Activated CD8-positive, alpha-beta memory T cell treated with anti-CD3 and anti-CD28 coated beads, Interleukin-2, amount 50 U/mL, for 24 hours (primary cell): ENCODE measurements around the gene C14orf132.
A peak's percentile ranks its signal among the peaks of the same experiment; 100 is the strongest.

Experiments
- DNase-seq: peaks from one replicate; pipeline ENCODE4 v3.0.0-alpha.2; 2020; ENCODE audit errors: extremely low read depth

Gene C14orf132

DNA sequence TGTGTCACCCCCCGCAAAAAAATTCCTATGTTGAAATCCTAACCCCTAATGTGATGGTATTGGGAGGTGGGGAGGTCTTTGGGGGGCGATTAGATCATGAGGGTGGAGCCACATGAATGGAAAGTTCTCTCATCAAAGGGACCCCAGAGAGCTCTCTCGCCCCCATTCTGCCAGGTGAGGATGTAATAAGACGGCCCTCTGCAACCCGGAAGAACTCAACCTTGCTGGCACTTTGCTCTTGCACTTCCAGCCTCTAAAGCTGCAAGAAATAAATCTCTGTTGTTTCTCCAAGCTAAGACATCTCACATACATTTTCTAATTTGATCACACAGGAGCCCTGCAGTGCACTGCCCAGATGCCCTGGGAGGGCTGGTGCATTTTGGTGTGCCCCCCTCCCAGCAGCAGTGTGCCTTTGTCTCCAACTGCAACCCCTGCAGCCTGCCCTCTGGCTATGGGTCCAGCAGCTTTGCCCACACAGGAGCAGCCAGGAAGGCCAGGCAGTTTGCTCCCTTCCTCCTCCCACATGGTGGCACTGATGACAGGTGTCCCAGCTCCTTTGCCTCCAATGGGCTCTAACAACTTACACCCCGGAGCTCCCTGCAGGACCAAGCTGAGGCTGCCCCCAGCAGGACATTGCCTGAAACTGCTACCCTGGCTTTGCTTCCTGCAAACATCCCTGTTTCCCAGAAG is 59.3 kb downstream of the C14orf132 start:
- no peak for DNase-seq

DNA sequence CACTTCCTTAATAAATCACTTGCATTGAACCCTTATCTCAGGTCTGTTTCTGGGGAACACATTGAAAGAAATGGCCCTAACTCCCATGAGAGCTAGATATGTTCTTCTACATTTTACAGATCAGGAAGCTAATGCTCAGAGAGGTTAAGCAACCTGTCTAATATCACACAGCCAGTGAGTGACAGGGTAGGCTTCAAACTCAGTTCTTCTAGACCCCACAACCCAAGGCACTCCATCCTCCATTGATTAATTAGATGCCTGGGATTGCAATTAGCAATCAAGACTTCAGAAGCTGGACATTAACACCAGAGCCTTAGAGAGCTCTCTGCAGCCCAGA is 59.8 kb downstream of the C14orf132 start:
- no peak for DNase-seq

DNA sequence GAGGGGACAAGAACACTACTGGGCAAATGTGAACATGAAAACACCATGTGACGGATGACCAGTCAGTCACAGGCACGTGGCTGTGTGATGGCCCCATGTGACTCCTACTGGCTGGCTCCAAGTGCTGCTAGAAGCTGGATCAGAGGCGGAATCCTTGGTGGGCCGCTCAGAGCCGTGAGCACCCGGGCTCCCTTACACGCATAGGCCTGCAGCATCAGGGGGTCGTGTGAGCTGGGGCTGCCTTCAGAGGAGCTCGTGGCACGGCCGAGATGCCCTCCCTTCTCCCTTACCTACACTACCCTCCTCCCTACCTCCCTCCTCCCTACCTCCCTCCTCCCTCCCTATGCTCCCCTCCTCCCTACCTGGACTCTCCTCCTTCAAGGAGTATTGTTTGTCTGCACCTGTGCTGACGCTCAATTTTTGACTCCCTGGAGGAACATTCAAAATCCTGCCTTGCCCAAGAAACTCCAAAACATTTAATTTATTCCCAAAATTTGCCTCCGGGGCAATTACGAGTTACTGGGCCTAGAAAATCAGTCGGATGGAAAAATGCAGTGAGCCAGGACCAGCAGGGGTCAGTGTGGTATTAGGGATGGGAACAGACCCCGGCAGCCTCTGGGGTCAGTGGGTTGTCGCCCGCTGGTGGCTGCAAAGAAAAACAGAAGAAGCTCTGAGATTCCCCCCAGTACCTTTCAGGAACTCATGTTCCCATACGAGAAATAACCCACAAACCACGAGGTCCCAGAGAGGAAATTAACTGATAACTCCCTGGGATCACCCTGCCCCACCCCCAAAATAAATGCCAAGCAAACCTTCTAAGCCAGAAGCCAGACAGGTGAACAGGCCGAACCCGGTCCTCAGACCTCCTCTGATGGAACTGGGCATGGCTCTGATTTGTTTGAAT is 61.3 kb downstream of the C14orf132 start:
- peak; percentile 9 for DNase-seq

DNA sequence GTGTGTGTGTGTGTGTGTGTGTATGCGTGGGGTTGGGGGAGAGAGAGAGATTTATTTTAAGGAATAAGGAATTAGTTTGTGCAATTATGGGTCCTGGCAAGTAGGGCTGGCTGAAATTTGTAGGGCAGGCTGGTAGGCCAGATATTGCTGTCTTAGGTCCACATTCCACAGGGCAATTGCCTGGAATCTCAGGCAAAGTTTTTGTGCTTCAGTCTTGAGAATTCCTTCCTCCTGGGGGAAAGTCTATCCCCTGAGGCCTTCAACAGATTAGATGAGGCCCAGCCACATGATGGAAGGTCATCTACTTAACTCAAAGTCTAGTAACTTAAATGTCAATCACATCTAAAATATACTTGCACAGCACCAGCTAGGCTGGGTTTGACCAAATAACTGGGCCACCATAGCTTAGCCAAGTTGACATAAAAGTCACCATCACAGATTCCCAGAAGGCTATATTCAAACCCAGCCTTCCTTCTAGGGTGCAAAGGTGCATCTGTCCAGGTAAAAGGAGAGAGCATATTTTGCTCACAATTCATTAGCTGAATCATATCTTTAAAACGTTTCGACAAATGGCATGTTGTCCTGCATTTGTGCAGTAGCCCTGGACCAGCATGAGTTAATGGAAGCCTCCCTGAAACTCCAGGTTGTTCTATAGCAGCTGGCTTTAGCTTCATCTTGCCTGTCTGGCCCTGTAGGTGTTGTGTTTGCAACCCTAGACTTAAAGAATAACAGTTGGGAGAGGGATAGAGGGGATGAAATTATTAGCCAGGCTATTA is 63.1 kb downstream of the C14orf132 start:
- DNase-seq, result no peak

DNA sequence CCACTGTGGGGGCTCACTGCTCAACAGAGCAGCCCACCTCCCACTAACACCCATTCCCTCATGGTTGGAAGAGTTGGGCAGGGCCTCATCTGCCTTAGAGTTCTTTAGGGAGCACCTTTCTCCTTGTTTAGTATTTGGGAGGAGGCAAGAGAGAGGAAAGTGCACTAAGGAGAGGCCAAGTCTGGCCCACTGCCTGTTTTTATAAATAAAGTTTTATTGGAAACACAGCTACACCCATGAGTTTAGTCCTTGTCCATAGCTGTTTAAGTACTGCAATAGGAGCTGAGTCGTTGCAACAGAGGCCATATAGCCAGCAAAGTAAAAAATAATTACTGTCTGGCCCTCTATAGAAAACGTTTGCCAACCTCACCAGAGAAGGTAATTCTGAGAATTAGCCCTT is 63.9 kb downstream of the C14orf132 start:
- DNase-seq, result no peak

DNA sequence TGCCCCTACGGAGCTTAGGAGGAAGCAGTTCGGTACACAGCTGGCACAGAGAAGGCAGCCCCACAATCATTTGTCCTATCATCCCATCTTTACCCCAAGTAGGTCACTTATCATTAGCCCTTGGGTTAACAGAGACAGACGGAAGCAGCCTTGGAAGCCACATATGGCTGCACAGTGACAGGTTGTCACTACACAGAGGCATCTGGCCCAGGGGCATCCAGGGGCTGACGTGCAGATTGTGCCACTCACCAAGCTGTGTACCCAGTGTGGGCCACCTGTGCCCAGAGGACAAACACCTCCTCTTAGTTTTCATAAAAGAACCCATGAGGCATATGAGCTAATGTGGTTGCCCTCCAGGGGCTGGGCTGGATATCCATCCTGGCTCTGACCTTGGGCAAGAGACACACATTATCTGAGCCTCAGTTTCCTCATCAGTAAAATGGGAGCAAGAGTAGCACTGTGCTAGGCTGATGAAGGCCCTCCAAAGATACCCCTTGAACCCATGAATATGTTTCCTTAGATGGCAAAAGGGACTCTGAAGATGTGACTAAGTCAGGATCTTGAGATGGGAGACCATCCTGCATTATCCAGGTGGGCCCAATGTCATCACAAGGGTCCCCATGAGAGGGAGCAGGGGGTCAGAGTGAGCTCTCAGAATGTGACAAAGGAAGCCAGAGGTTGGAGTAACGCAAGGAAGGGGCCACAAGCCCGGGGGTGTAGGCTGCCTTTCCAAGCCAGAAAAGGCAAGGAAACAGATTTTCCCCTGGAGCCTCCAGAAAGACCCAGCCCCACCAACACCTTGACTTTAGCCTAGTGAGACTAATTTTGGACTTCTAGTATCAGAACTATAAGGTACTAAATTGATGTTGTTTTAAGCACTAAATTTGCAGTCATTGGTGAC is 64.6 kb downstream of the C14orf132 start:
- DNase-seq, result no peak

DNA sequence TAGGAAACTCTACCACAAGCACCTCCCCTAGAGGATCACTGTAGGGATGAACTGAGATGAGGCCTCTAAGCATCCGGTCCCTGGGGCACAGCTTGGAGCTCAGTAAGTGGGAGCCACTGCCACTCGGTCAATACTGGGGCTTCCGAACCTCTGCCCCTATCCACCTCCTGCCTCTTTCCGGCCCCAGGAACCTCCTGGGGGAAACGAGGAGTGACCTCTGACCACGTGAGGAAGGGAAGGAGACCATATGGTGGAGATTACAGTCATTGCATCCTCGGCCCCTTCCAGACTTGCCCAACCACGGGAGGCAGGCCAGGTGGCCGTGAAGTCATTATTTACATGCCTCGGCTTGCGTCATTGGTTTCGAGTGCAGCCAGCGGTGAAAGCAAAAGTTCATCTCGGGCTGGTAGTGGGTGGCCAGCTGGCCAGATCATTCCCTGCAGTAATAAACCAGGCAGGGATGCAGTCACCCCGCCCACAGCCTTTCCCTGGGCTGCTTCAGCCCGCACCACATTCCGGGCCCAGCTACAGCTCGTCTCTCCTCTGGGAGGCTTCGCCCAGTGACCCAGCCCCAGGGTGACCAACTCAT is 65.4 kb downstream of the C14orf132 start:
- no peak for DNase-seq

DNA sequence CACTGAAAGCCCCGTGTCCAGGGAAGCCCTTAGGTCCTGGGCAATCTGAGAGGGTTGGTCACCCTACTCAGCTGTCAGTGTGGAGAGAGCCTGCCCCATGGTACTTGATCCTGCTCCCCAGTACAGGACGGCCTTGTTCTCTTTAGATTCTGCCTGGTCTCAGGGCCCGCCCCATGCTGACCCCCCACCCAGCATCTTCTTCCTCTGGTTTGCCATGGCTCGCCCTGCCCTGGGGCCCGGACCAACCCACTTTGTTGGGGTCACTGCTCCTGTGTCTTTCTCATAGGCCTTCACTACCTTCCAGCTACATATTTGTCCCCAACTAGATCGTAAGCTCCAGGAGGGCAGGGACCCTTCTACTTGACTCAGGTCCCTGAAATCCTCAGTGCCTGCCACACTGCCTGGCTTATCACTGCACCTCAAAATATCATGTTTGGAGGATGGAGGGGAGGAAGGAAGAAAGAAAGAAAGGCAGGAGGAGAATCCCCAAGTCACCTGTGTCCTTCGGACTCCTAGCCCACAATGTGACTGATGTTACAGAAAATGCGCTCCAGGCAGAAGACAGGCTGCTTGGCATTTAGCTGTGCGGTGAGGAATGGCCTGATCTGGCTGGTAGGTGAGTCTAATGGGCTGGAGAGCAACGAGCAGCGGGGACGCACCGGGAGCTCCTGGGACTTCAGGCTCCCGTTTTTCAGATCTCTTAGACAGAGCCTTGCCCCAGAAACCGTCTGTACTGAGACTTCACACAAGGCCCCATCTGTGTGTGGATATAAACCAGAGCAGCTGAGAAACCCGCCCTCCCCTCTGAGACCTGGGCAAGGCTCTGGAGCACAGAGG is 66.1 kb downstream of the C14orf132 start:
- no peak for DNase-seq

DNA sequence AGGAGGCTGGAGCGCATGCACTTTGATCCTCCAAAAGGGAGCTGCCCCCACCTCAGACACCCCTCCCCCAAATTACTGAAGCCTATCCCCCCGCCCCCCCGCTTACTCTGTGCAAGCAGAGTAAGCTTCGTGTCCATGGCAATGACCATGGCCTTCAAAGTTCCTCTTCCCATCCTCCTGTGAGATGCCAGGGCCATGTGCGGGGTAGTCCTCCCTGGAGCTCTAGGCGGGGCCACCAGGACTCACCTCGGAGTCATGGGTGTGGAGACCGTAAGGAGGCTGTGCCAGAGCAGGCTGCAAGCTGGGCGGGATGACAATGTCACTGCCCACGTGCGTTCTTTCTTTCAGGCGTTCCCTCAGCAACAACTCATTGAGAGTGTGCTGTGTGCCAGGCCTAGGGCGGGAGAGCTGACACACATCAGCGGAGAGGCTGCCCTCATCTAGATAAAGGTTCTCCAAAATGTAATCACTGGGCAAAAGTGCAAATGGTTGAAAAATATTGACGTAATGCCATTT is 66.8 kb downstream of the C14orf132 start:
- DNase-seq, result no peak

DNA sequence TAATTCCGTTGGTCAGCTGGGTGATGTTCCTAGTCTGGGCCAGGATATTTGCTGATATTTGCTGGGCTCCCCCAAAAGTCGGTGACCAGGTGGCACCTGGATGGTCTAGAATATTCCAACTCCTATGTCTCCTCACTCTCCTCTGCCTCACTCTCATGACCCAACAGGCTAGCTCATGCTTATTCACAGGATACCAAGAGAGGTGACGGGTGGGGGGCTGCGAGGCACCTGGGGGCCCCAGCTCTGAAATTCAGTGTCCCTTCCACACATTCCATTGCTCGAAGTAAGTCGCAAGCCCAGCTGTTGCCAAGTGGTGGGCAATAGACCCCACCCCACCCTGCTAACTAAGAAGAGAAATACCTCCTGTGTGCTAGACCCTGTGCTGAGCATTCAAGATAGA is 67.7 kb downstream of the C14orf132 start:
- no peak for DNase-seq

DNA sequence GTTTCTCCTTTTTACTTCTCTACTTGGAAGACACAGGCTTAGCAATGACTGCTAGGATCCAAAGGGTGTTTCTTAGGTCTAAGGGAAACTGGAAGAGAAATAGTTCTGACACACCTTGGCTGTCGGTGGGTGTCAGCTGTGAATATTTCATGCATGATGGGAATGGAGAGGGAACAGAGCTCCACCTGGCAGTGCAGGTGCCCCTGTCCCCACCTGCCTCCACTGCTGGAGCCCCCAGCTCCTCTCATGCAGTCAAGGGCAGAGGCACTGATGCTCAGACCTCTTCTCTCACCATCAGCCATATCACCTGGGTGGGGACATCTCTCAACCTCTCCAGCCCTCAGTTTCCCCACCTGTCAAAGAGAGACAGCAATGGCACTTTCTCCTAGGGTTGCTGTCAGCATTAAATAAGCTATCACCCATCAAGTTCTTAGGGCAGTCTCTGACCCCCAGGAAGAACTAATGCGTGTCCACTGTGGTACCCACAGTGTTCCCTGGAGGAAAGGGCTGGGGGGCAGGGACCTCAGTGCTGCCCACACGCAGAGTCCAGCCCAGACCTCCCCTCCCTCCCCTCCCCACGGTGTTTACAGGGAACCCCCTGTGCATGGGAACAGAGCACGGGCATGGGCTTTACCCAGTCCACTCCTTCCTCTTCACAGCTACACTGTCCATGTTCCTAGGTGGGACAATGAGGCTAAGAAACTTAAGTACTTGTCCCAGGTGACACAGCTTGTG is 69.1 kb downstream of the C14orf132 start:
- DNase-seq, result no peak

DNA sequence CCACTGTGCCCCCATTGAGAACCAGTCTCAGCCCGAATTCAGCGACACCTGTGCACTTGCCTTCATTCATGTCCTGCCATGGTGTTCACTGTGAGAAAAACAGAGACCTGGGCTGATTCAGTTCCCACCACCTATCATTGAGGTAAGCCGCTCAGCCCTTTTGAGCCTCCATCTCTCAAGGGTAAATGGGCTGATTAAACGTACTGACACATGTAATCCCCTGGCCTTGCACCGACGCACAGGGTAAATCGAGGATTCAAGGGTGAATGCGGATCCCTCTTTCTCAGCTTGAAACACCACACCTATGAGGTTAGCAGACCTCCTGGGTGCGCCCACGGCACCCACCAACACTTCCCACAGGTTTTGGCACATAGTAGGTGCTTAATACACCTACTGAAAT is 69.7 kb downstream of the C14orf132 start:
- DNase-seq, result no peak

DNA sequence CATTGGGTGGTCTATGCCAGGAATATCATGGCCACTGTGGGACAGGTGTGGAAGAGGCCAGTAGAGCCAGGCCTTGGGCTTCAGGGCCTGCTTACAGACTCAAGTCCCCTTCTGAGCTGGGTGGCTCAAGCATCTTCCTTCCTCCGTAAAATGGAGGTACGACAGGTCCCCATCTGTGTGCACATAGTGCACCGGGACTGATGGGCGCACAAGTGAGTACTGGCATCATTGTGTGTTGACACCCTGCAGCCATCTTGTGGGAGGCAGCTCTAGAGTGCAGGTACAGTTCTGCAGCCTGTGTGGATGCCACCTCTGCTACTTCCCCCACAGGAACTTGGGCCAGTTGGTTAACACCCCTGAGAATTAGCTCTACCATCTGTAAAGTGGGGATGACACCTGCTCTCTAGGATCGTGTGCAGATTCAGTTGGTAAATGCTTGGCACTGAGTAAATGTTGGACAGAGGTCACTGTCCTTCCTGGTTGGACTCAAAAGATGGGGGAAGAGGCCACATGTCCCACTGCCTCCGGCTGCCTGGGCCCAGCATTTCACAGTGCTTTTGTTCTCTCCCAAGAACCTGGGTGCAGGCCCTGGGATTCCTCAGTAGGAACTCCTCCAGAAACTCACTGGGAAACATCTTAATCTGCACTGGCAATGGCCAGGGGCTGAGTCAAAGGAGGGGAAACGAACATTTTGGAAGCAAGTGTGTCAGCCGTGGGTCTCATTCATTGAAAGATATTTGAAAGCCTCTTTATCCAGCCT is 70.6 kb downstream of the C14orf132 start:
- no peak for DNase-seq

DNA sequence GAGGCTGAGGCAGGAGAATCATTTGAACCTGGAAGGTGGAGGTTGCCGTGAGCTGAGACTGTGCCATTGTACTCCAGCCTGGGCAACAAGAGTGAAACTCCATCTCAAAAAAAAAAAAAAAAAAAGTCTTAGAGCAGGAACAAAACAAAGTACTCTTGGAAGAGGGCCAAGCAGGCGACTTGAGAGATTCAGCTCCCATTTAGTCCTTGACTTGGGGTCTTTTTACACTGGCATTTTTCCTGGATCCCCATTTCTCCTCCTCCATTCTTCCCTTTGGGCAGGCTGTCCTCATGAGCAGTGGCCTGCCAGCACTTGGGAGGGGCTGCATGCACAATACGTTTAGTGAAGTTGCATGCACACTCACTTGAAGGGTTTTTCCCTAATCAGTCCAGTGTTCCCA is 72.9 kb downstream of the C14orf132 start:
- DNase-seq, result no peak

DNA sequence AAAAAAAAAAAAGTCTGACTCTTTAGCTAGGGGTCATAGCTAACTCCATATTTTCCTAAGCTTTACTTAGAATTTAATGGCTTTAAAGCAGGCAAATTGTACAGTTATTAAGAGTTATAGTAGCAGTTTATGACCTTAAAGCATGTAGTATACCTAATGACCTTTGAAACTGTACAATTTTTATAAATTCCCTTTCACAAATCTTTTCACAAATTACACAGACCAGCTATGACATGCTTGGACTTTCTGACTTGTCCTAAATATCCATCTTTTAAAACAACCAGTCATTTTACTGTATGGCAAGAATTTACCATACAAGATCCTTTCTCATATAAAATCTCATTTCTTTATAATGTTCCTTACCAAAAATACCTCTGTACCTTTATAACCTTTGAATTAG is 74.8 kb downstream of the C14orf132 start:
- no peak for DNase-seq

DNA sequence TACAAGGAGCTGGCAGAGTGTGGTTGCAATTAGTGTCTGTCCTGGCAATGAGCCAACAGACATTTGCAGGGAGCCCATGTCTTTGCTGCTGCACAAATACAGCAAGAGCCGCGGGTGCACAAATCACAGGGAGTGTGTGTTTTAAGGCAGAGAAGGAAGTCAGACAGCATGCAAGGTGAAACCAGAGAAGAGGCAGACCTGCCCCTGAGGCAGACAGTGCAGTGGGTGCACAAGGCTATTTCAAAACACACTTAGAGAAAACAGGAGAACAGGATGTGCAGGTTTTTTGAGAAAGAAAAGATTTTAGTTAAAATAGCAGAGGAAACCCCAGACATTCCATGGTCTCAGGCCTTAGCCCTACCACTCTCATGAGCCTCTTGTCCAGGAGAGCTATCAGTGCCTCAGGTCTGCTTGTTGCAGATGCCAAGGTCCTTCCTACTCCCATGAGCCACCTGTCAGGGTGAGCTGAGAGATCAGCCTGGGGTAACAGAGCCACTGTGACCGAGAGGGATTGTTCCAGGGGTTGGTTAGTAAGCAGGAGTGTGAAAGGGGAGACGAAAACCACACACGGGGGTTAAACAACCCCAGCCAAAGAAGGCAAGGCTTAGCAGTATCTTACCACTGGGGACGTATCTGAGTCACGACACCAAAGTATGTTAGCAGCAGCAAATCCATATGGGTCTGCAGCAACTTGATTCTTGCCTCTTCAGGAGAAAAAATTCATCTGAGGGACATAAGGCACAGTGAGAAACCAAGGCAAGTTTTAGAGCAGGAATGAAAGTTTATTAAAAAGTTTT is 78.1 kb downstream of the C14orf132 start:
- no peak for DNase-seq

DNA sequence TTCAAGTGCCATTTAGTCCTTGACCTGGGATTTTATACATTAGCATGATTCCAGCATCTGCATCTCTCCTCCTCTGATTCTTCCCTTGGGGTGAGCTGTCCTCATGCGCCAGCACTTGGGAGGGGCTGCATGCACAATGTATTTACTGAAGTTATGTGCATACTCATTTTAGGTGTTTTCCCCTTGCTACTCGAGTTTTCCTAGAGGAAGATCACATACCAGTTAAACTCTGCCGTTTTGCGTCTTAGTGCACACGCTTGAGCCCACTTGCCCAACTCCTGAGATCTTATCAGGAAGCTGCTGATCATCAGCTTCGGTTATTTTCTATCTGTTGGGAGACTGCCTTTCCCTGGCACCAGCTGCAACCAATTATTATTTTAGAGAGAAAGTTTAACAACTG is 78.8 kb downstream of the C14orf132 start:
- no peak for DNase-seq

DNA sequence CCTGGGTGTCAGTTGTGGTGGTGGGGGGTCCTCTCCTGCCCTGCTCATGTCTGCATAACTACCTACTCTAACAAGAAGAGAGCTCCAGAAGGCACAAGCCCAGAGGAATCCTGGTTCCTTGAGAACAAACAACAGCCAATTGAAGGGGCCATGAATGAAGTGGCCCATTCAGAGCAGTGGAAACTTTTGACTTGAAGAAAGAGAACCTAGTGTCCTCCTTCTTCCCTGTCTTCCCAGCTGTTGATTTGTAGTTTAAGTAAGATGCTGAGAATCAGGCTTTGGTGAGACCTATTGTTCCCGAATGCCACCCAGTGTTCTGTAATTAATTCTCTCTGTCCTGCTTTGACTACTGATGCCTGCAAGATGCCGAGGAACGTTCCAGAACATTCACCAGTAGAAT is 79.2 kb downstream of the C14orf132 start:
- no peak for DNase-seq
